GM12872 (cell line): ENCODE data around the gene GLS.

Experiments used
- CTCF ChIP-seq: IDR thresholded peaks from 3 replicates; pipeline ENCODE4 v1.5.1; 2011; ENCODE audit warnings: low read depth, mild to moderate bottlenecking, low read length, moderate library complexity; ENCODE audit not compliant: insufficient read depth

Gene GLS

GRCh38 chr2:190881598-190882410 is 1.2 kb downstream of the GLS start:
- TF ChIP-seq CTCF: no peak

- no peak for TF ChIP-seq CTCF
These were observed 1.8 kb downstream of the GLS start for GRCh38 chr2:190882411-190882766.

- TF ChIP-seq CTCF: no peak
These were observed 2.4 kb downstream of the GLS start for GRCh38 chr2:190882856-190883582.

- no peak for TF ChIP-seq CTCF
These were observed 6.5 kb downstream of the GLS start for GRCh38 chr2:190887089-190887488.

GRCh38 chr2:190888449-190888848 is 7.8 kb downstream of the GLS start:
- no peak for TF ChIP-seq CTCF

GRCh38 chr2:190889175-190889943 is 8.7 kb downstream of the GLS start:
- TF ChIP-seq CTCF: no peak

- TF ChIP-seq CTCF: no peak
These were observed 10.8 kb downstream of the GLS start for GRCh38 chr2:190891372-190891771.
